B cell (primary cell): ENCODE data around the gene HBM. TPM values are rescaled to one million over a fixed set of nuclear protein-coding genes. Genes with fewer than 3 reads are reported as not detected.
"Not testable (repeated sequence)": the region's sequence is repeated elsewhere in the genome, so short reads cannot be mapped to it uniquely, and the experiment has no call there.

Source experiments
- ATAC-seq: fragments of 200-7000 bp; cut with Tn5 transposase; one replicate; pipeline ENCODE4 v1.10.0; 2021; ENCODE audit warnings: low read depth, mild to moderate bottlenecking, moderate number of reproducible peaks, moderate library complexity
- CTCF ChIA-PET: fragments of 350-600 bp; sonication (Branson Sonifier 250); formaldehyde crosslinking; loops from one replicate; lab custom pipeline; 2021; ENCODE audit warnings: antibody characterized with exemption, inconsistent platforms; lab: Charles Lee
- POLR2A ChIA-PET: fragments of 350-600 bp; sonication (Branson Sonifier 250); formaldehyde crosslinking; loops from one replicate; lab custom pipeline; 2021; ENCODE audit warnings: antibody characterized with exemption; lab: Charles Lee
- DNase-seq: peaks from one replicate; pipeline ENCODE4 v3.0.0; 2013
- H2AFZ ChIP-seq: 2 replicates; pipeline ENCODE4 v1.6.1; 2012; ENCODE audit warnings: mild to moderate bottlenecking, low read depth, low read length; ENCODE audit not compliant: insufficient read depth, poor library complexity, severe bottlenecking
- H3K27ac ChIP-seq, 2 donors: 1 replicate in 1 of 2; 2 replicates in 1 of 2; pipeline ENCODE4 v1.5.1; 2012 to 2013; ENCODE audit warnings: low read length in 2 of 2, mild to moderate bottlenecking in 2 of 2, moderate library complexity in 1 of 2
- H3K27me3 ChIP-seq, 4 experiments: fragments of 200-600 bp in 1 of 4; sonication (generic) in 1 of 4; replicated peaks in 1 of 4; 1 replicate in 2 of 4; 2 replicates in 2 of 4; pipeline versions ENCODE4 v1.6.1 to v1.7.0; 2013 to 2016; ENCODE audit warnings: low read length in 3 of 4, mild to moderate bottlenecking in 2 of 4, mixed read lengths in 1 of 4, moderate library complexity in 1 of 4; ENCODE audit not compliant: insufficient read depth in 4 of 4, control insufficient read depth in 3 of 4; ENCODE audit errors: control extremely low read depth in 1 of 4
- H3K36me3 ChIP-seq, 2 experiments: replicated peaks in 1 of 2; 1 replicate in 1 of 2; 2 replicates in 1 of 2; pipeline versions ENCODE4 v1.6.1 to v1.7.1; 2013; ENCODE audit warnings: low read length in 1 of 2; ENCODE audit not compliant: insufficient read depth in 2 of 2, control insufficient read depth in 1 of 2; ENCODE audit errors: control extremely low read depth in 1 of 2, extremely low read depth in 1 of 2
- H3K4me1 ChIP-seq, 2 donors: fragments of 200-600 bp in 1 of 2; sonication (generic) in 1 of 2; 1 replicate in 1 of 2; 2 replicates in 1 of 2; pipeline versions ENCODE4 v1.5.1 to v1.6.1; 2013 to 2017; ENCODE audit warnings: low read length in 2 of 2; ENCODE audit not compliant: control insufficient read depth in 2 of 2, insufficient read depth in 2 of 2
- H3K4me2 ChIP-seq: replicated peaks from 2 replicates; pipeline ENCODE3; 2012; ENCODE audit warnings: mild to moderate bottlenecking, low read depth, low read length; ENCODE audit not compliant: poor library complexity, severe bottlenecking
- H3K4me3 ChIP-seq, 5 experiments: fragments of 200-600 bp in 1 of 5; sonication (generic) in 1 of 5; 1 replicate in 3 of 5; 2 replicates in 2 of 5; pipeline versions ENCODE4 v1.5.1 to v1.7.0; 2011 to 2016; ENCODE audit warnings: low read length in 4 of 5, mild to moderate bottlenecking in 4 of 5, low read depth in 2 of 5, control low read depth in 1 of 5, moderate library complexity in 1 of 5; ENCODE audit not compliant: insufficient read depth in 1 of 5; ENCODE audit errors: control extremely low read depth in 1 of 5, extremely low read depth in 1 of 5
- H3K79me2 ChIP-seq: fragments of 200-600 bp; sonication (generic); one replicate; pipeline ENCODE4 v1.6.0; 2016; ENCODE audit warnings: low read length; ENCODE audit not compliant: control insufficient read depth, insufficient read depth
- H3K9ac ChIP-seq: fragments of 200-600 bp; sonication (generic); 2 replicates; pipeline ENCODE4 v1.6.1; 2017; ENCODE audit warnings: mild to moderate bottlenecking, low read length, moderate library complexity
- H3K9me3 ChIP-seq, 3 donors: one replicate each; pipeline versions ENCODE4 v1.6.1 to v1.7.1; 2013; ENCODE audit warnings: low read length in 2 of 3; ENCODE audit not compliant: control insufficient read depth in 2 of 3, insufficient read depth in 1 of 3; ENCODE audit errors: control extremely low read depth in 1 of 3
- H4K20me1 ChIP-seq: 2 replicates; pipeline ENCODE4 v1.6.0; 2012; ENCODE audit warnings: mild to moderate bottlenecking, low read length; ENCODE audit not compliant: insufficient read depth, control insufficient read depth, poor library complexity, severe bottlenecking
- H3K27ac Mint-ChIP-seq: one replicate; pipeline ENCODE4 v1.8.0; 2021; ENCODE audit warnings: mixed read lengths
- H3K27me3 Mint-ChIP-seq: one replicate; pipeline ENCODE4 v1.8.0; 2021; ENCODE audit warnings: mixed read lengths
- H3K4me1 Mint-ChIP-seq: one replicate; pipeline ENCODE4 v1.8.0; 2021; ENCODE audit warnings: mixed read lengths
- H3K4me3 Mint-ChIP-seq: one replicate; pipeline ENCODE4 v1.8.0; 2021; ENCODE audit warnings: mixed read lengths
- H3K9me3 Mint-ChIP-seq: one replicate; pipeline ENCODE4 v1.8.0; 2022; ENCODE audit warnings: mixed read lengths; ENCODE audit not compliant: insufficient read depth
- EZH2 ChIP-seq: IDR thresholded peaks from 2 replicates; pipeline ENCODE4 v1.6.1; 2012; ENCODE audit warnings: borderline replicate concordance, low read depth, mild to moderate bottlenecking, moderate library complexity, low read length; ENCODE audit not compliant: insufficient read depth, poor library complexity, severe bottlenecking
- WGBS: methylation state at CpG from one replicate; pipeline ENCODE4 v1.1.5; 2013; ENCODE audit warnings: missing lambda C conversion rate; ENCODE audit not compliant: insufficient coverage; 5-methylcytosine and 5-hydroxymethylcytosine counted together
- intact Hi-C: fragments of 100-400 bp; cut with micrococcal nuclease; formaldehyde crosslinking; loops from one replicate; pipeline ENCODE4 v1.10.0; 2022
- polyA plus RNA-seq: library from polyadenylated mRNA; depleted of rRNA; stranded (reverse); fragments of >200 nt; gene quantifications from 2 replicates; pipeline ENCODE4 v1.2.3, GENCODE V29; 2012
- total RNA-seq, 2 donors: library from RNA; stranded (reverse); fragments of 120-200 nt in 1 of 2; gene quantifications; 1 replicate in 1 of 2; 2 replicates in 1 of 2; pipeline versions ENCODE4 v1.2.3 to v1.2.4, GENCODE V29; 2013 to 2022
- TF ChIP-seq, protein P1 (sequence below): fragments of 200-600 bp; IDR thresholded peaks from one replicate; pipeline ENCODE4 v1.8.0; 2022; ENCODE audit warnings: antibody characterized with exemption, mild to moderate bottlenecking

HBM gene
- total and polyA plus RNA-seq, 2 donors (not counting 1 experiment from before 2014, with no cell fraction given): 0.64 TPM; not detected in 1

GRCh38 chr16:122361-122760 is 43.4 kb upstream of the HBM start:
- H3K4me2 ChIP-seq: no peak overlapping the region
- peaks cover 14% of the 10 kb centered on the region for H4K20me1 ChIP-seq
- intact Hi-C loops: no loop called here
- CTCF ChIA-PET: no interaction called here
- ATAC-seq (no peak), DNase-seq (no peak)
- 100% methylated on average over 1 of the region's 1 CpG for WGBS
- H3K79me2 ChIP-seq: peaks cover 10% of the 10 kb centered on the region
- POLR2A ChIA-PET: no interaction called here
- H3K4me3 ChIP-seq: no peak overlapping the region
- no peaks in the 10 kb centered on the region for H3K9me3 ChIP-seq
- H3K27me3 Mint-ChIP-seq: no peaks in the 10 kb centered on the region
- no peak overlapping the region for H3K27ac Mint-ChIP-seq
- peaks cover 4% of the 10 kb centered on the region for H3K4me1 Mint-ChIP-seq
- no peak for TF ChIP-seq EZH2
- TF ChIP-seq, protein P1, sequence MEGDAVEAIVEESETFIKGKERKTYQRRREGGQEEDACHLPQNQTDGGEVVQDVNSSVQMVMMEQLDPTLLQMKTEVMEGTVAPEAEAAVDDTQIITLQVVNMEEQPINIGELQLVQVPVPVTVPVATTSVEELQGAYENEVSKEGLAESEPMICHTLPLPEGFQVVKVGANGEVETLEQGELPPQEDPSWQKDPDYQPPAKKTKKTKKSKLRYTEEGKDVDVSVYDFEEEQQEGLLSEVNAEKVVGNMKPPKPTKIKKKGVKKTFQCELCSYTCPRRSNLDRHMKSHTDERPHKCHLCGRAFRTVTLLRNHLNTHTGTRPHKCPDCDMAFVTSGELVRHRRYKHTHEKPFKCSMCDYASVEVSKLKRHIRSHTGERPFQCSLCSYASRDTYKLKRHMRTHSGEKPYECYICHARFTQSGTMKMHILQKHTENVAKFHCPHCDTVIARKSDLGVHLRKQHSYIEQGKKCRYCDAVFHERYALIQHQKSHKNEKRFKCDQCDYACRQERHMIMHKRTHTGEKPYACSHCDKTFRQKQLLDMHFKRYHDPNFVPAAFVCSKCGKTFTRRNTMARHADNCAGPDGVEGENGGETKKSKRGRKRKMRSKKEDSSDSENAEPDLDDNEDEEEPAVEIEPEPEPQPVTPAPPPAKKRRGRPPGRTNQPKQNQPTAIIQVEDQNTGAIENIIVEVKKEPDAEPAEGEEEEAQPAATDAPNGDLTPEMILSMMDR: no peak
- peaks cover 0 to 6% of the 10 kb centered on the region in 2 donors for H3K4me1 ChIP-seq
- H2AFZ ChIP-seq: no peak overlapping the region
- H3K36me3 ChIP-seq: peaks cover 0 to 9% of the 10 kb centered on the region in 2 experiments
- no peaks in the 10 kb centered on the region for H3K27me3 ChIP-seq
- no peak overlapping the region for H3K9ac ChIP-seq
- H3K27ac ChIP-seq: no peak overlapping the region
- no peak overlapping the region for H3K4me3 Mint-ChIP-seq
- no peaks in the 10 kb centered on the region for H3K9me3 Mint-ChIP-seq

DNA sequence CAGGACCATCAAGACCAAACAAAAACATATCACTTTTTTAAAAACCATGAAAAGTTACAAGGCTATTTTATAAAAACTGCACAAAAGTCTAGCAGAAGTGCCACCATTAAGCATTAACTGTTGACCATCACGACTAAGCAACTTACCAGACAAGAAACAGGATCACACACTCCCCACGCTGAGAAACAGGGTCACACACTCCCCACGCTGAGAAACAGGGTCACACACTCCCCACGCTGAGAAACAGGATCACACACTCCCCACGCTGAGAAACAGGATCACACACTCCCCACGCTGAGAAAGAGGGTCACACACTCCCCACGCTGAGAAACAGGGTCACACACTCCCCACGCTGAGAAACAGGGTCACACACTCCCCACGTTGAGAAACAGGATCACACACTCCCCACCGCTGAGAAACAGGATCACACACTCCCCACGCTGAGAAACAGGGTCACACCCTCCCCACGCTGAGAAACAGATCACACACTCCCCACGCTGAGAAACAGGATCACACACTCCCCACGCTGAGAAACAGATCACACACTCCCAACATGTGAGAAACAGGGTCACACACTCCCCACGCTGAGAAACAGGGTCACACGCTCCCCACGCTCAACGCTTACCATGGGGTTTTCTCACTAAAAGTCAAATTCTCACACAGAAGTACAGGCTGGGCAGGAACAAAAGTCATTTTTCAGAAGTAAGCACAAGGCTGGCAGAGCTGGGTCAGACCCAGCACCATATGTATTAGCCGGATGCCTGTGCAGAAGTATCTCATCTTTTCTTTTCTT is 42.0 kb upstream of the HBM start:
- H3K4me1 Mint-ChIP-seq, CTCF ChIA-PET, H4K20me1 ChIP-seq, ATAC-seq, H3K9ac ChIP-seq, H3K27ac Mint-ChIP-seq, H3K36me3 ChIP-seq, H3K4me1 ChIP-seq, H3K27me3 ChIP-seq, H3K27me3 Mint-ChIP-seq, H2AFZ ChIP-seq, H3K9me3 Mint-ChIP-seq, DNase-seq, H3K4me3 ChIP-seq, H3K9me3 ChIP-seq, intact Hi-C loops, POLR2A ChIA-PET, H3K27ac ChIP-seq, H3K4me3 Mint-ChIP-seq, H3K79me2 ChIP-seq, H3K4me2 ChIP-seq: not testable (repeated sequence)
- WGBS: 89% methylated on average over 12 of the region's 19 CpGs
